Stimulated activated CD4-positive, alpha-beta T cell treated with anti-CD3 and anti-CD28 coated beads, Interleukin-12 subunit alpha, Interleukin-12 subunit beta, amount 100 ng/mL, for 48 hours (primary cell): ENCODE measurements around the gene ACSL1.
A peak's percentile ranks its signal among the peaks of the same experiment; 100 is the strongest.
"Not testable (repeated sequence)": the region's sequence is repeated elsewhere in the genome, so short reads cannot be mapped to it uniquely, and the experiment has no call there.

ENCODE experiments used
- DNase-seq, 3 donors: peaks; one replicate each; pipeline ENCODE4 v3.0.0-alpha.2; 2020; ENCODE audit warnings: low read depth in 2 of 3, low spot score in 1 of 3

The ACSL1 gene

DNA sequence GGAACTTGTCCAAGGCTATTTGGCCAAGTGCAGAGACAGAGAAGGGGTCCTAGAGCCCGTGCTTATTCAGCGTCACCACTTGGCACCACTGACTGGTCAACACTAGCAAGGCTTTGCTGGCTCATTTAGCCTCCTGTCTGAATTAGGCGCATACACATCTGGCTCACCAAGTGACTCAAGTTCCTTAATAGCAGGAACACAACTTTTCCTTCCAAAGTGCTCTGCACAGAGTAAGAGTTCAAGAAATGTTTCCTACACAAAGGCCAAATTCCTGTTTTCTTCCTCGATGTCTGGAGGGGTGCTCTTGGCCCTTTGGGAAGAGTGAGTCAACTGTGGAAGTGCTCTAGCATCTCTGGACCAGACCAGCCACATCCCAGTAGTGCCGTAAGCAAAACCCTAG lies 65.1 kb downstream of the ACSL1 start:
- DNase-seq, result no peak

DNA sequence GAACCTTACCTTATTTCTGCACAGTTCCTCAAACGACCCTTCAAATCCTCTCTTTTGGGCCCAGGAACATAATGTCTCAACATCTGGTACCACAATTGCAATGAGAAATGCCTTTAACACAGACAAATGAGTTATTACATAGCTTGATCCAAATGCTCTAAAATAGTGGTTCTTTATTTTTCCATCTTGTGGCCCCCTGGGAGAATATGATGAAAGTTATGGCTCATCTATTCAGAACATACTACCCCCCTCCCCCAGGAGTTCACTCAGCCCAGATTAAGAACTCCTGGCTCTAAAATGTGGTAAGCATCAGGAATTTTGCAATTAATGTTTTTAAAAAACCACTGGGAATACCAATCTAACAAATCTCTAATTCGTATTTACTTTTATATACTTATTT lies 68.0 kb downstream of the ACSL1 start:
- no peak for DNase-seq

DNA sequence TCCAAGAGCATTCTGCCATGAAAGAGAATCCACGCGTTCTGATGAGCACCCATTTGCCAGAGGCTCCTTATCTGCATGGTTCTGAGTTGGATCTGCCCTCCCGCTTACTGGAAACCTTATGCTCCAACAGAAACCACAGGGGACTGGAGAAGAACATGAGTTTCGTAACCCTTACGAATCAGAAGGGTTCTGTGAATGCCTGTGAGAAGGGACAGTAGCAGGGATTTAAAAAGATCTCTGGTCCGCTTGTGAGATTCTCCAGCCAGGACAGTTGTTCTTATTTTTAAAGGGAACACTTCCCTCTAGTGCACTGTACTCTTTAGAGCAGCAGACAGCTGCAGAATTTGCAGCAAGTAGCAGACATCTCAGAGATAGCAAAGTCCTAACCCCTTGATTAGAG lies 69.4 kb downstream of the ACSL1 start:
- no peak for DNase-seq

DNA sequence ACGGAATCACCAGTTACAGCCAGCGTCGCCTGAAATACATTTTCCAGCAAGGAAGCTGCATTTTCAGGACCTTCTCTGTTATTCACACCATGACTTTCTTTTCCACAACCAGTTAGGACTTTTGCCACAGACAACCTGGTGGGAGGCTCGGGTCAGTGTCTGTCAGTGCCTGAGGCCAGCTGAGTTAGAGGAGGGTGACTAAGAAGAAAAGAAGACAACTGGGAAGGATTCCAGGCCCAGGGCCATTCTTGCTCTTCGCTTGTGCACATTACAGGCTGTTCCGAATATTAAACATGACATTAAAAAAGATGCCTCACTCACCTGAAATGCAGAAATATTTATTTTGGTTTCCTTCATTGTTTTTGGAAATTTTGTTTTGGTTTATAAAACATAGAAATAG lies 70.5 kb downstream of the ACSL1 start:
- DNase-seq, result no peak

DNA sequence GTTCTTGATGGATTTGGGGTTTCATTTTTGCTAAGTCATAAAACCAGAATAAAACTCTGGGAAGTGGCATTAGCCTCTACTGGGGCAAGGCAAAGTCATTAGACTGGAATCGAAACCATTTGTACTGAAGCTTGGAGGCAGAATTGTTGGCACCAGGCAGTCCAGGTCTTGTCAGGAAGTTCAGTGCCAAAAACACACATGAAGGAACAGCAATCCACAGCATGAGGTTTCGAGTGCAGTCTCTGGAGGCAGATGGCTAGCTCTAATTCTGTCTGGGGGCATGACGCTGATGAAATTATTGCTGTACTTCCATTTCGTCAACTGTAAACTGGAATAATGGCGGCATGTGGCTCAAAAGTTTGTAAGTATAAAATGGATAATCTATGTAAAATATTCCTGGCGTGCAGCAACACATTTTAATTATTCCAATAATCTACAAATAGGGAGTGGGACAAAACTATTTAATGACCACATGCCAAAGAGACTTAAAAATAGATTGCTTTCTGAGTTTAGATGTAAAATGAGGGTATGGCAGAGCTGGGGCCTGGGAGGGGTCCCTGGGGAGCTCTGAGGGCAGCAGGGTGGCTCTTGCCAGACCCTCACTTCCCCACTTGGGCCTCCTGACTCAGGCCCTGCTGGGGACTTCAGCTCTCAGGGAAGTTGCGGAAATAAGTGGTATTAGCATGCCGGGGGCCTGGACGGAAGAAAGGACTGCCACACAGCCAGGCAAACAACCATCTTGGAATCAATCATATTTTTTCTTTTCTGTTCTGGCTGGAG lies 73.1 kb downstream of the ACSL1 start:
- DNase-seq, result no peak

DNA sequence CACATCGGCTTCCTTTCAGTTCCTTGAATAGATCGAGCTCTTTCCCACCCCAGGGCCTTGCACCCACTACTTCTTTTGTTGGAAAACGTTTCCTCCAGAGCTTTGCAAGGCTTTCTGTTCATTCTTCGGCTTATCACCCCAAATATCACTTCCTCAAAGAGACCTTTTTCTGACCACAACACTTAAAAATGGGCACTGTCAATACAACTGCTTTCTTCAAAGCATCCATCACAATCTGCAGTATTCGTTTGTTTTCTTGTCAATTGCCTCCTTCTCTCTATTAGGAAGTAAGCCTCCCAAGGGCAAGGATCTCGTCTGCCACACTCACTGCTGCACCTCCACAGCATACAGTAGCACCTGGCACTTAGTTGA lies 74.2 kb downstream of the ACSL1 start:
- no peak for DNase-seq

DNA sequence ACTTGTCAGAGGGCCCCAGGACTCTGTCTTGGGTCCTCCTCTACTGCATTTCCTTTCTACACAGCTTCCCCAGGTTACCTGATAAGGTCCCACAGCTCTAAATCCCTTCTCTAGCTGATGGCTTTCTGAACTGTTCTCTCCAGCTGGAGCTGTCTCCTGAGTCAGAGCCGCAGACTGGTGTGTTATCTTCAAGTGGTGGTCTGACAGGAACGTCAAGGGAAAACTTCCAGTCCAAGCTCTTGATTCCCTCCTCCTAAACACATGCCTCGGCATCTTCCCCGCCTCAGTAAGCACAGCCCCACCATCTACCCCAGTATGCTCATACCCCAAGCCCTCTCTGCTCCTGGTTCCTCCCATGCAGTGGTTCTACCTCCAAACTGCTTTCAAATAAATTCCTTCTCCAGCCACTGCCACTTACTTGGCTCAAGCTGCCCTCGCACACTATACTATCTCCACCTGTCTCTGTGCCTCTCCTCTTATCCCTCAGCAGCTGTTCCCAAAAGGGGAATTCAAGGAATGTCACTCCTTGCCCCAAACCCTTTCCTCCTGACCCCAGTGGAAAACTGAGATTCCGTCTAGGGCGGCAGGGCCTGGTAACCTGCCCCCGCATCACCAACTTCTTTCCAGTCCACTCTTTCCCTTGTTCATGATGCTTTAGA lies 74.7 kb downstream of the ACSL1 start:
- no peak for DNase-seq

DNA sequence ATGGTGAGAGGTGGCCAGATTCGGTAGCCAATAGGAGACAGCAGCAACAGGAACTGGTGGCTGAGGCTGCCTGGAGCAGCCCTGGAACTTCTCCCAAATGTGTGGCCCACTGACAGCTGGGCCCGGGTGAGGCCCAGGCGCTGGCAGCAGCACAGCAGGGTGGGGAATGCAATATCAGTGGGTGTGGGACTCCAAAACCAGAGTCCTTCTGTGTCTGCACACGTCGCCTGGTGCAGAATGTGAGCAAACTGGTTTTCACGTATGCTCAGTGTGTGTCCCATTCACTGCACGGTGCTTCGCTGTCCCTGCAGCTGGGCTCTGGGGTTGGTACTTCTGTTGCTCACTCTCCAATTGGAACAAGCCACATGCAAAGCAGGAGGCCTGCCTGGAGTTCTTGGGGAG lies 77.5 kb downstream of the ACSL1 start:
- DNase-seq, result no peak

DNA sequence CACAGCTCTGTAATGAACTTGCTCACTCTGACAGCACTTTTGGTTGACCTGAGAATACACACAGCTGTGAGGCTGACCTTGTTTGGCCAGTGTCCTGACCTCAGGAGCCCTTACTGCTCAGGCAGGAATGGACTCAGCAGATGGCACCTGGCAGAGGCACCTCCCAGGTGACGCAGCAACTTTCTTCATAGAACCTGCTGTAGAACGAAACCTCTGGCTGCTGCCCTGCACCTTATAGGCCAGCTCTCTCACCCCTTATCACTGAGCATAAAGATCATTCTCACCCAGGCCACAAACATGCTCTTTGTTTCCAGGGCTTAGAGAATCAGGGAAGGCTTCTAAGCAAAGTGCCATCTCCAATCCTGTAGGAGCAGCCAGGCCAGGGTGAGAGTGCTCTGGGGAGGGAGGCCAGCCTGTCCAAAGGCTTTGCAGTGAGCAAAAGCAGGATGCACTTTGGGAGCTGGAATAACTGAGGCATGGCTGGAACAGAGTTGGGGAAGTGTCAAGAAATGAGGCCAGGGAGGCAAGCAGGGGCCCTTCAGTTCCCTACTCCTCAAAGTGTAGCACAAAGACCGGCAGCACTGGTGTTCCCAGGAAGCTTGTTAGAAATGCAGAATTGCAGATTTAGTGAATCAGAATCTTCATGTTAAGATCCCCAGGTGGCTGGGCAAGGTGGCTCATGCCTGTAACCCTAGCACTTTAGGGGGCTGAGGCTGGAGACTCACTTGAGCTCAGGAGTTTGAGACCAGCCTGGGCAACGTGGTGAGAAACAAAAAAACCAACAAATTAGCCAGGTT lies 78.5 kb downstream of the ACSL1 start:
- no peak for DNase-seq

DNA sequence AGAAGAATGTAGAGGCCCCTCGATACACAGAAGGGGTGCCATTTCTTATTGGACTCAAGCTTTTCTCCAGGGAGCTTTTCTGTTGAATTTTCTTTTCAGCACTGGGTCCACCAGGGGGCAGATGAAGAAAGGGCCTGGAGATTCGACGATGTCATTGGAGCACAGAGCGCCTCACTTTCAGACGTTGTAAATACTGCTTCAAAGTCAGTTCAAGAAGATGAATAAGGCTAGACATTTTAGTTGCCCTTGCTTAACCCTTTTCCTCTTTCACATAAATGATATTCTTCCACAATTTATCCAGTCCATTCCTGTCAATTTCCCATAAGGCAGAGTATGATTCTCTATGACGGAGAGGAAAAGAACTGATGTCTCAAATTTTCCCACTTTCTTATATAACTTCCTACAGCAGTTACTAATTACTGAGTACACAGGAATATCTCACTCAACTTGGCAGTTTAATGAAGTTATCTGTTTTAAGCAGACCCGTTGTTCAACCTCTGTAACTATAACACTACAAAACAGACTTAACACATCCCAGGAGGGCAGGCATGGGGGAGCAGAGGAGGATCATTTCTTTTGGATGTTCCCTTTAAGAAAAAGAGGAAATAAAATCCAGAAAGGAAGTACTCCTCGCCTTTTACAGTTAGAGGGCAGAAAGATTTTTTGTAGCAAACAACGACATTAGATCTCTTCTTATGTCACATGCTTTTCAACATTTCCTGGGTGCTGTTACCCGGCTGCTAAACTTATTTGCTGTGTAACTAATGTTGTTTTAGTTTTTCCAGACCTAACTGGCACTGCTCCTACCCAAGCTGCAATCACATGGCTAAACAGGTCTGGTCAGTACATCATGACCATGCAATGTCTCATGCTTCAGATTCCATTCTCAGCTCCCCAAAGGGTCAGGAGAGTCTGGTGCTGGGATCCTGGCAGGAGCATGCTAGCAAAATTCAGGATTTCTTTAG lies 79.7 kb downstream of the ACSL1 start:
- DNase-seq, result peak; percentile 48 to 85 (median 57)

DNA sequence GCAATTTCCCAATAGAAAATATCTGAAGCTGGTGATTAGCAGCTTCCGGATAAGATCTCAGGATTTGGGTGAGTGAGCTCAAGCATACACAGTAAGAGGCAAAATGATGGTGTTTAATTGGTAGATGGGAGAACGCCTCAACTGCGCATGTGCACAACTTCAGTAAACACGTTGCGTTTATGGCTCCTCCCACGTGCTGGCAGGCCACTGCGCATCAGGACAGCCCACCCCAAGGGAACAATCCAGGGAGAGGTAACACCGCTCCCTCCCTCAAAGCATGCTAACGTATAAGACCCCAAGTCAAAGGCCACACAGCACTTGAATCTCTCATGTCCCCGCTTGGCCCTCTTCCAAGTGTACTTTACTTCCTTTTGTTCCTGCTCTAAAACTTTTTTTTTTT lies 81.5 kb downstream of the ACSL1 start:
- DNase-seq, result no peak

DNA sequence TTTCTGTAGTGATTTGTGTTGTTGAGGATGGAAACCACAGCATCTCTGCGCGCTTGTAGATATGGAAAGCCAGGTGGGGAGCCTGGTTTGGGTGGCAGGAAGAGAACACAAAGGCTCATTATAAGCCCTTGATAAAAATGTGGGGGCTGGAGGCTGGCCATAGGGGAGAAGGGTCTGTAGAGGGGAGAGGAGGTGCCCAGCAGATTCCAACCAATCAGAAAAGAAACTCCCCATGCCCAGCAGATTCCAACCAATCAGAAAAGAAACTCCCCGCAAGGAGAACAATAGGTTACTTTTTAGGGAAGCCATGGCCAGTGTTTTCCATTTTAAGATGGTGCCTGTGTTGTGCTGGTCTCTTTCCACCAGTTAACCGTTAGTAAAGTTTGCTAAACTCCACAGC lies 82.1 kb downstream of the ACSL1 start:
- no peak for DNase-seq

DNA sequence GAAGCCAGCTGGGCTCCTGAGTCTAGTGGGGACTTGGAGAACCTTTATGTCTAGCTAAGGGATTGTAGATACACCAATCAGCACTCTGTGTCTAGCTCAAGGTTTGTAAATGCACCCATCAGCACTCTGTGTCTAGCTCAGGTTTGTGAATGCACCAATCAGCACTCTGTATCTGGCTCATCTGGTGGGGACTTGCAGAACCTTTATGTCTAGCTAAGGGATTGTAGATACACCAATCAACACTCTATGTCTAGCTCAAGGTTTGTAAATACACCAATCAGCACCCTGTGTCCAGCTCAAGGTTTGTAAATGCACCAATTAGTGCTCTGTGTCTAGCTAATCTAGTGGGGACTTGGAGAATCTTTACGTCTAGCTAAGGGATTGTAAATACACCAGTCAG lies 84.1 kb downstream of the ACSL1 start:
- not testable (repeated sequence) for DNase-seq

DNA sequence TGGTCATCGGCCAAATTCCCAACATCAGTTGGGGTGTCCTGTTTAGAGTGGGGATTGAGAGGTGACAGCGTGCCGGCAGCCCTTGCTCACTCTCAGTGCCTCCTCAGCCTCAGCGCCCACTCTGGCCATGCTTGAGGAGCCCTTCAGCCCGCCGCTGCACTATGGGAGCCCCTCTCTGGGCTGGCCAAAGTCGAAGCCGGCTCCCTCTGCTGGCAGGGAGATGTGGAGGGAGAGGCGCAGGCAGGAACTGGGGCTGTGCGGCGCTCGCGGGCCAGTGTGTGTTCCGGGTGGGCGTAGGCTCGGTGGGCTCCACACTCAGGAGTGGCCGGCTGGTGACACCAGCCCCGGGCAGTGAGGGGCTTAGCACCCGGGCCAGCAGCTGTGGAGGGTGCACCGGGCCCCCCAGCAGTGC lies 84.8 kb downstream of the ACSL1 start:
- DNase-seq, result no peak

DNA sequence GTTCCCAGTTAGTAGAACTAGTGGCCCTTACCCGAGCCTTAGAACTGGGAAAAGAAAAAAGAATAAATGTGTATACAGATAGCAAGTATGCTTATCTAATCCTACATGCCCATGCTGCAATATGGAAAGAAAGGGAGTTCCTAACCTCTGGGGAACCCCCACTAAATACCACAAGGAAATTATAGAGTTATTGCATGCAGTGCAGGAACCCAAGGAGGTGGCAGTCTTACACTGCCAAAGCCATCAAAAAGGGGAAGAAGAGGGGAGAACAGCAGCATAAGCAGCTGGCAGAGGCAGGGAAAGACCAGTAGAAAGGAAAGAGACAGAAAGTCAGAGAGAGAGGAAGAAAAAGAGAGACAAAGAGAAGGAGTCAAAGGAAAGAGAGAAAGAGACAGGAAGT lies 86.2 kb downstream of the ACSL1 start:
- DNase-seq, result not testable (repeated sequence)

DNA sequence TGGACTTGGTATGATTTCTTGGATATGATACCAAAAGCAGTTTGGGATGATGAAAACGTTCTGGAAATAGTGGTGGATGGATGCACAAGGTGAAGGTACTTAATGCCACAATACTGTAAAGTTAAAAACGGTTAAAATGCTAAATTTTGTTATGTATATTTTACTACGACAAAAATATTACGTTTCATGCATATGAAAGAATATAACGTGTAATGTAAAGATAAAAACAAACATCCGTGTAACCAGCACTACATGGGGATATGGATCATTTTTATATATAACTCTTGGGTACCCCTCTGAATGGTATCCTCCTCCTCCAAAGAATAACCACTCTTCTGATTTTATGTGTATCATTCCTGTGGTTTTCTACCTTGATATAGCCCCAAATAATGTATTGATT lies 91.0 kb downstream of the ACSL1 start:
- DNase-seq, result no peak

DNA sequence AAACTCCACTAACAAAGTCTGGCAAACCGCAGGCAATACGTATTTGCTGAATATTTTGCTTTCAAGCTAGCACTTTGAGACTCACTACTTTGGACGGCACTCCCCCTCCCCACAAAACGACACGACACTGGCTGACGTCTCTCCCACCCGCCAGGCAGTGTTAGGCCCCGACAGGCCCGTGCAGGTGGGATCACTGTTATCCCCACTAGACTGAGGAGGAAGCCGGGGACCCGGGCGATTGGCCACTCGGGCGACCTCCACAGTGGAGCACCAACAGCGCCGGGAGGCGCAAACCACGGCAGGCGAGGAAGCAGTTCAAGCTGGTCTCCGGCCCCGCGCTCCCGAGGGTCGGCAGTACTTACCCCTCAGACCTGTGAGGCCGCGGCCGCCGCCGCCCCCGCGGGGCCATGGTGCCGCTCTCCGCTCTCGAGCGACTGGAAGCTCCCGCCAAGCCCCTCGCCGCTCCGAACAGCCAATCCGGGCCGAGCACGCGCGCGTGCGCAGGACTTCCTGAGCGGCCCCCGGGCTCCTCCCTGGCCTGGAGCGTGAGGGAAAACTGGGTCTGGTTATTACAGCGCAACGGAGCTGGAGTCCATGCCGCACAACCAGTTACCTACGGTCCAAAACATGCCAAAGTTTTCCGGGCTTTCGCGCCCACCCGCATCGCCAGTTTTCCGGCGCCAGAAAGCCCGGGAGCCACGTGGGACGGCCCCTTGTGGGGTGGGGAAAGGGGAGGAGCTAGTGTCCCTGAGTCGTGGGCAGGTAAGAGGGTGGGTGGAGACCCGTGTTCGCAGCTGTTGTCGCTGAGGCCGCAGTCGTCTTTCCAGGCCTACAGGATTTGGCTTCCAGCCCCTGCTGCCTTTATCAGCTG lies 91.9 kb downstream of the ACSL1 start, which contains the start of gene CENPU:
TSS of gene CENPU (minus strand) at position 443 of the 871 bp plus-strand sequence. CDS start at position 409, 34 bp downstream.
- DNase-seq, result peak; percentile 89 to 94 (median 93)

DNA sequence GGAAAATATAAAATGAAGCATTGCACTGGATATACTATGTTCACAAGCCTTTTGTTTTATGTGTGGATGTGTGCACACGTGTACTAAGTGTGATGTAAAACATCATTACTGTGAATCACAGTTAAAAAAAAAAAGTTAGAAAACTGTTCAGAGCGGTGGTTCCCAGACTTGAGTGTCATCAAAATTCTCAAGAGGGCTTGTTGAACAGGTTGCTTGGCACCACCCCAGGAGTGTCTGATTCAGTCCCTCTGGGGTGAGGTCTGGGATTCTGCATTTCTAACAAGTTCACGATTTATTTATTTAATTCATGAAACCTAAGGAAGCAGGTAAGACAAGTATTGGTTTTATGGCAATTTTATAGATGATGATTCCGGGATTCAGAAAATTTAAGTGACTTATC lies 93.6 kb downstream of the ACSL1 start:
- no peak for DNase-seq

DNA sequence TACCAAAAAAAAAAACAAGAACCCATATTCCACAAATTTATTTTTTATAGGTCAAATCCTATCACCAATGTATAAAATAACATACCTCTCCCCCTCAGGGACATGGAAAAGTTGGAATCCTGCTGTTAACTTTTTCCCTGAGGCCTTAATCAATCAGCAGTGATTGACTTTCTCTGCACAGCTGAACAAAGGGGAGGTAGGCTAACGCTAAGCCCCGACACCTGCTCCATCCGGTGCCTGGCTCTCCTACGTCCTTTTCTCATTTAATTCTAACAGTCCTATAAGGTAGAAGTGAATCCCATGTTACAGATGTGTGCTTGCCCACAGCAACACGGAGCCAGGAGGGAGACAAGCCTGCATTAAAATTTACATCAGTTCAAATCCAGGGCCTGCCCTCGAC lies 94.7 kb downstream of the ACSL1 start:
- no peak for DNase-seq

DNA sequence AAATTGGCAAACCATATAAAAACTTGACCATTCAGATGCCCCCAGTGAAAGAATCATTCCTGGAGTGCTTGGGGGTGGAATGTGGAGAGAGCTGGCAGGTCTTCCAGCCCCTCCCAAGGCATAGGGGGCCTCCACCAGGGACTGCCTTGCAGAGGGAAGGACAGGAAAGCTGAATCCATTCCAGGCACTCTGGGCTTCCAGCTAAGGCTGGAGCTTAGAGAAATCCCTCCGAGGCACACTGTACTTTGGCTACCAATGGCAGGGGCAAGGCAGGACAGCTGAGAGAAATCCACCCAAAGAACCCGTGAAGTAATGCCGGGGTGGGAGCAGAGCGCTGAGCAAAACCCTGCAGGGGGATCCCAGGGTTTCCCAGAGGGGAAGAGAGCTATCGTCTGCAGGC lies 95.8 kb downstream of the ACSL1 start:
- no peak for DNase-seq
